Neural crest cell (in vitro differentiated cells): ENCODE results near the gene ZNF700. TPM values are rescaled to one million over a fixed set of nuclear protein-coding genes. Genes with fewer than 3 reads are reported as not detected.

Experiments used
- DNase-seq: peaks from one replicate; pipeline ENCODE4 v3.0.0; 2021; ENCODE audit warnings: low read depth, mixed read lengths, low spot score
- H3K27ac Mint-ChIP-seq: one replicate; pipeline ENCODE4 v1.8.0; 2021; ENCODE audit warnings: mild to moderate bottlenecking, mixed read lengths; ENCODE audit not compliant: unreplicated experiment
- H3K27me3 Mint-ChIP-seq: 2 replicates; pipeline ENCODE4 v1.8.0; 2021; ENCODE audit warnings: low read depth, mild to moderate bottlenecking, mixed read lengths
- H3K36me3 Mint-ChIP-seq: 2 replicates; pipeline ENCODE4 v1.8.0; 2021; ENCODE audit warnings: low read depth, mild to moderate bottlenecking, mixed read lengths
- H3K4me1 Mint-ChIP-seq: 2 replicates; pipeline ENCODE4 v1.8.0; 2021; ENCODE audit warnings: mixed read lengths
- H3K4me3 Mint-ChIP-seq: one replicate; pipeline ENCODE4 v1.8.0; 2021; ENCODE audit warnings: mild to moderate bottlenecking, mixed read lengths
- H3K9me3 Mint-ChIP-seq: 2 replicates; pipeline ENCODE4 v1.8.0; 2021; ENCODE audit warnings: mixed read lengths
- CTCF ChIP-seq: fragments of 200-600 bp; sonication (generic); conservative IDR thresholded peaks from 2 replicates; pipeline ENCODE4 v1.5.0; 2021; ENCODE audit warnings: antibody characterized with exemption, mild to moderate bottlenecking
- total RNA-seq: library from RNA; stranded (reverse); gene quantifications from 2 replicates; pipeline ENCODE4 v1.2.1, GENCODE V29; 2021

The ZNF700 gene
- total RNA-seq, 1 donor from 2014 or later: 12.5 TPM

DNA sequence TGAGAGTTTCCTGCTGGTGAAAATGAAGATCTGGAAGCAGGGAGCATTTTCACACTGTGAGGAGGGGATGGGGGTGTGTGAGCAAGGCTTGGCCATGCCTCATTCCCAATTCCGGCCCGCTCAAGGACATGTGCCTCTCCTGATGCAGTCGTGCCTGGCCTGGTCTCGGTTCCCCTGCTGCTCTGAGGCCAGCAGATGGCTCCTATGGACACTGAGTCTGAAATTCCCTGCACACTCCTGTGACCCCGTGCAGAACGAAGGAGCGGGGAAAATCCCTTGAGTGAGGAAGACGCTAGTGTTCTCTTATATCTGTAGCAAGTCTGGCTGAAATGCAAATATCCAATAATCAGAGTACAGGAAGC lies 39.6 kb downstream of the ZNF700 start:
- H3K27me3 Mint-ChIP-seq: no peaks in the 10 kb centered on the region
- H3K27ac Mint-ChIP-seq: peak overlapping the region; percentile 97
- peaks cover 7% of the 10 kb centered on the region for H3K36me3 Mint-ChIP-seq
- no peak for DNase-seq
- no peak for TF ChIP-seq CTCF
- no peaks in the 10 kb centered on the region for H3K9me3 Mint-ChIP-seq
- H3K4me3 Mint-ChIP-seq: peak overlapping the region; percentile 92
- peaks cover 19% of the 10 kb centered on the region for H3K4me1 Mint-ChIP-seq

GRCh38 chr19:11964858-11965645 lies 40.1 kb downstream of the ZNF700 start, which contains the start of gene ZNF763:
ZNF763 (plus strand) TSS chr19:11965040; CDS start chr19:11965209, 169 bp downstream.
- peak; percentile 80 for DNase-seq
- Mint-ChIP-seq H3K27ac (peak within 1 kb of the TSS; percentile 97), H3K9me3 (no peaks in the 10 kb centered on the region), H3K4me1 (peaks cover 19% of the 10 kb centered on the region), H3K27me3 (no peaks in the 10 kb centered on the region), H3K36me3 (peaks cover 3% of the 10 kb centered on the region), H3K4me3 (peak within 1 kb of the TSS; percentile 92)
- no peak for TF ChIP-seq CTCF

DNA sequence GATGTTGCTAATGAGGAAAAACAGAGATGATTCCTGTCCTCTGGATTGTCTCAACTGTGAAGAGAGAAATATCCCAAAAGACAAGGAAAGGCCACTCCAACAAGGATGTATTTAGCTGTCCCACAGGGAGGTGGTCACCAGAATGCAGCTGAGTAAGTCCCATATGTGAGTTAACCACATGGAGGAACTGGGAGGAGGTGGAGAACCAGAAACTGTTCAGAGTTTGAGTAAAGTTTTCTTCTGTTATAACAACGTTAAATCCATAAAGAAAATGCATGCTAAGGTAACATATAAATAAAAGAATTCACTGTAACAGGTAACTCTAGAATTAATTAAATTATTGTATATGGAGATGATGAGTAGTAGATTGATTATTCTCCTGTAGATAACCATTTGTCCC lies 45.3 kb downstream of the ZNF700 start:
- Mint-ChIP-seq H3K27ac (no peak overlapping the region), H3K27me3 (no peaks in the 10 kb centered on the region), H3K4me1 (peaks cover 5% of the 10 kb centered on the region), H3K9me3 (peaks cover 14% of the 10 kb centered on the region), H3K4me3 (no peak overlapping the region), H3K36me3 (peaks cover 17% of the 10 kb centered on the region)
- DNase-seq: no peak
- TF ChIP-seq CTCF: no peak

DNA sequence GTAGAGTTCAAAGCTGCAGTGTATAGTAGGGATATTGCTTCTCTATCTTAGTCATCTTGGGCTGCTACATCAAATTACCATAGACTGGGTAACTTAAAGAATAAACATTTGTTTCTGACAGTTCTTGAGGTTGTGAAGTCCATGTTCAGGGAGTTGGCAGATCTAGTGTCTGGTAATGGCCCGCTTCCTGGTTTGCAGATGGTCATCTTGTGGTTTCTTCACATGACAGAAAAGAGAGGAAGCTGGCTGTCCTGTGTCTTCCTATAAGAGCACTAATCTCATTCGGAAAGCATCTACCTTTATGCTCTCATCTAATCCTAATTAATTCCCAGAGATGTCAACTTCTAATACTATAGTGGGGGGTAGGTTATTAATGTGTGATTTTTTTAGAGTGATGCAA lies 46.1 kb downstream of the ZNF700 start:
- no peak for TF ChIP-seq CTCF
- Mint-ChIP-seq H3K27me3 (no peaks in the 10 kb centered on the region), H3K27ac (no peak overlapping the region), H3K4me1 (no peaks in the 10 kb centered on the region), H3K36me3 (peaks cover 24% of the 10 kb centered on the region), H3K4me3 (no peak overlapping the region), H3K9me3 (peaks cover 17% of the 10 kb centered on the region)
- DNase-seq: no peak

- TF ChIP-seq CTCF: no peak
- peaks cover 25% of the 10 kb centered on the region for H3K9me3 Mint-ChIP-seq
- H3K36me3 Mint-ChIP-seq: peaks cover 41% of the 10 kb centered on the region
These were observed 48.3 kb downstream of the ZNF700 start for GRCh38 chr19:11973019-11973810.

More at GRCh38 chr19:11973019-11973810, 48.3 kb downstream of the ZNF700 start:
- DNase-seq: no peak
- Mint-ChIP-seq H3K4me3 (no peak overlapping the region), H3K27me3 (no peaks in the 10 kb centered on the region), H3K4me1 (no peaks in the 10 kb centered on the region), H3K27ac (no peak overlapping the region)
